Left cardiac atrium (tissue), 4 donors: ENCODE data around the gene HLCS. TPM values are rescaled to one million over a fixed set of nuclear protein-coding genes. Genes with fewer than 3 reads are reported as not detected.
"Not testable (repeated sequence)": the region's sequence is repeated elsewhere in the genome, so short reads cannot be mapped to it uniquely, and the experiment has no call there.

Experiments
- ATAC-seq, 2 donors: fragments of 200-7000 bp; cut with Tn5 transposase; one replicate each; pipeline ENCODE4 v1.9.1; 2020; ENCODE audit warnings: mild to moderate bottlenecking in 2 of 2, moderate library complexity in 2 of 2
- DNase-seq: peaks from one replicate; pipeline ENCODE4 v3.0.0-alpha.2; 2020
- intact Hi-C, 2 donors: fragments of 100-400 bp; cut with DNase I; formaldehyde crosslinking; loops; one replicate each; pipeline versions ENCODE4 v1.14.1 to v1.15.1; 2022 to 2023
- total RNA-seq, 2 donors: library from RNA; stranded (reverse); fragmentation: NEBNext Ultra II Directional; extraction: Animal tissue kit (Norgen Biotek cat#: 25700); gene quantifications; one replicate each; pipeline ENCODE4 v1.2.1, GENCODE V29; 2021
- donor health status: DM: no; HTN: yes; CAD: no.
- donor health status: DM: no; HTN: yes; CAD: no; lungs with severe emphysema.
- donor health status: DM: yes; HTN: yes; CAD: no.
- donor health status: Dilated cardiomyopathy.

HLCS gene
- total RNA-seq, 2 donors from 2014 or later = 8.3 to 8.9 TPM

DNA sequence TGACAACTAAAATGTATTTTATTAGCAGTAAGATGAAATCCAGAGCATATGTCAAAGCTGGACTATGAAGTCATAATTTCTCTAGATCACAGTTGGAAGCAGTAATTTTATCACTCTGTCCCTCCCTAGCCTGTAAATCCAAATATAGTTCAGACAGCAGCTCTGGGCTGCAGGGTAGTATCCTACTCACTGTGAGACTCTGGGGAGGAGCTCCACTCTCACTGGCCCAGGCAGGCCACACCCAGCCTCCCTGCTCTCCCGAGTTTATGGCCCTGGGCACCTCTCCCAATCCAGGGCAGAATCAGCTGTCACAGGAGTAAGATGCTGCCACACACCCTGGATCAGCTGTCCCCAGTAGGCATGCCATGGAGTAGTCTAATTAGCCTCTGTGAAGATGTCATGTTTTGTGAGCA lies 131.1 kb downstream of the HLCS start:
- DNase-seq = no peak
- ATAC-seq = peak; percentile 84 to 87
- intact Hi-C loops = no loop called here

- DNase-seq = no peak
These were observed 132.3 kb downstream of the HLCS start for GRCh38 chr21:36834192-36834591.

DNA sequence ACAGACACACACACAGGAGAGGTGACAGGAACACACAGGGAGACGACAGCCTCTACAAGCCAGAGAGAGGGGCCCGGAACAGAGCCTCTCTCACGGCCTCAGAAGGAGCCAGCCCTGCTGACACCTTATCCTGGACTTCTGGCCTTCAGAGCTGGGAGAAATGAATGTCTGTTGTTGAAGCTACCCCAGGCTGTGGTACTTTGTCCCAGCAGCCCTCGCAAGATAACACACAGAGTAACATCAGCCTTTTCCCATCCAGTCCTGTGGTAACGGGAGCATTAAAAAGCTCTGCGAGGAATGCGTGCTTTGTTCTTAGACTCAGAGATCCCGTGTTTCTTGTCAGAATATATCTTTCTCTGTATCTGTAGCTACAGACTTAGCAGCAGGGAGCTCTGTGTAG lies 136.4 kb downstream of the HLCS start:
- ATAC-seq (no peak), DNase-seq (no peak)
- intact Hi-C loops = no loop called here

More at GRCh38 chr21:36834192-36834591, 132.3 kb downstream of the HLCS start:
- intact Hi-C loops = no loop called here
- no peak for ATAC-seq

DNA sequence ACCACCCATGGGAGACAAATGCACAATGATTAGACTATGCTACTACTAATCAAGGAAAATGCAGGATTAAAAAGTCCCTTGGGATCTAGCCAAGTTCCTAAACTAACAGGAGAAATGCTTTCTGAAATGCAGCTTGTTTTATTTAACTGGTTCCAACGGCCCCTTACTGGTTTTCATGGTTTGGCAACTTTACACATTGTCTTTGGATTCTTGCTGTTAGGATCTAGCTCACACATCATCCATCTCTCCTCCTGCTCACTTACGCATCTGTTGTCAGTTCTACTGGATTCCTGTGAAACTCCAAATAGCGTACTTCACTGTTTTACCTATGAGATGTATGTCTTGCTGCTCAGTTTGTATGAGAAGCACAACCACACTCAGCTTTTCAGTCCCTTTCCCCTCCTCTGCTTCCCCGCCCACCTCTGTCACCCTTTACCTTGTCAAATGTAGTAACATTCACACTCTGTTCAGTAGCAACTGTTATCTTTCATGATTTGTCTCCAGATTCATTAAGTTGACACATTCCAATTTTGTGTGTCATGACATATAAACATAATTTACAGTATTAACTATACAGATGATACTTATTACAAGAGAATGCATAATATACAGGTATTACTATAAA lies 137.5 kb downstream of the HLCS start:
- no peak for ATAC-seq
- intact Hi-C loops = no loop called here
- DNase-seq = no peak

DNA sequence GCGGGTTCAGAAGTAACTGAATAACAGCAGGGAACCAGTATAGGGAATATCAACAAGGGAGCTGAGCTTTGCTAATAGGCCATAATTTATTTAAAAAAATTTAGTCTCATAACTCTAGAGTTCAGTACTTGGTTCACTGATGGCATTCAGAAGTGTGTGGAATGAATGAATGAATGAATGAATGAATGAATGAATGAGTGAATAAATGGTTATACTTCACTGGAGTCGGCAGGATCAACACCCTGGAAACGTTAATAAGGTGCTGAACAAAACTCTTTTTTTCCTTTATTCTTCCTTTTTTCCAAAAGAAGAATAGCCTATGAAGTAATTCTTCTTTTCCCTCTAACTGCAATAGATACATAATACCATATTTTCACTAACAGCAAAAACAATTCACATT lies 138.3 kb downstream of the HLCS start:
- no peak for ATAC-seq
- no peak for DNase-seq

DNA sequence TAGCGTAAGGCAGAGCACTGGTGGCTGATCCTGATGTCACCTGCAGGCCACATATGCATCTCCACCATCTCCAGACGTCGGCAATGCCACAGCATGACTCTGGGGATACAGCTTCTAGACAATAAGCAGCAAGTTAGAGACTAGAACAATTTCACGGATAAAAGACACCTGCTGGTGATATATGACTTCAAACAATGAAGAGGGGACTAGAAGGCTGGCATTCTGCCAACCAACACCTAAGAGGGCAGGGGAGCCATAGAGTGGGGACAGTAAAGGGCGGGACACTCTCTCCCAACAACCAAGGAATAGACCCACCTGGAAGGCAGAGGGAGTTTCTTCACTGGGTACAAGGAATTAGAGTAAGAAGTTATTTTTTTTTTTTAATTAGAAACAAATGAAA lies 140.8 kb downstream of the HLCS start:
- no peak for DNase-seq
- intact Hi-C loops = no loop called here
- ATAC-seq = no peak

More for the DNA sequence above, 138.3 kb downstream of the HLCS start:
- intact Hi-C loops = no loop called here

DNA sequence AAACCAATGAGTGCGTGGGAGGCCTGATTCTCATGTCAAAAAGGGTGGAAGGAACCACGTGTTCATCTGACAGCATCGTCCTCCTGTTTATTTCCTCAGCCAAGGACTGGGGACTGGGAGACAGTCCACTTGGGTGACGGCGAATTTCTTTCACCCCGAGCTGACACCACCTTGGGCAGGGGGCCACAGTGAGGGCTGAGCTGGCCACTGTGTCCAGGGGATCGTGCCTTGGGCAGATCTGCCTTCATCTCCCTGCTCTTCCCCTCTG lies 145.5 kb downstream of the HLCS start:
- intact Hi-C loops = no loop called here
- no peak for ATAC-seq
- DNase-seq = no peak

GRCh38 chr21:36820176-36821031 lies 146.1 kb downstream of the HLCS start:
- ATAC-seq = peak in 1 of 2 donors; percentile 19
- intact Hi-C loops = no loop called here
- no peak for DNase-seq

- ATAC-seq = no peak
- intact Hi-C loops = no loop called here
- DNase-seq = no peak
These were observed 148.6 kb downstream of the HLCS start for GRCh38 chr21:36817732-36818450.

- DNase-seq (no peak), ATAC-seq (no peak)
- intact Hi-C loops = no loop called here
These were observed 149.8 kb downstream of the HLCS start for GRCh38 chr21:36816561-36817130.

GRCh38 chr21:36816026-36816425 lies 150.4 kb downstream of the HLCS start:
- ATAC-seq, DNase-seq, intact Hi-C loops: not testable (repeated sequence)

- DNase-seq (no peak), ATAC-seq (no peak)
- intact Hi-C loops = no loop called here
These were observed 151.2 kb downstream of the HLCS start for GRCh38 chr21:36815284-36815683.

GRCh38 chr21:36813052-36813451 lies 153.4 kb downstream of the HLCS start:
- intact Hi-C loops = no loop called here
- ATAC-seq (no peak), DNase-seq (no peak)

DNA sequence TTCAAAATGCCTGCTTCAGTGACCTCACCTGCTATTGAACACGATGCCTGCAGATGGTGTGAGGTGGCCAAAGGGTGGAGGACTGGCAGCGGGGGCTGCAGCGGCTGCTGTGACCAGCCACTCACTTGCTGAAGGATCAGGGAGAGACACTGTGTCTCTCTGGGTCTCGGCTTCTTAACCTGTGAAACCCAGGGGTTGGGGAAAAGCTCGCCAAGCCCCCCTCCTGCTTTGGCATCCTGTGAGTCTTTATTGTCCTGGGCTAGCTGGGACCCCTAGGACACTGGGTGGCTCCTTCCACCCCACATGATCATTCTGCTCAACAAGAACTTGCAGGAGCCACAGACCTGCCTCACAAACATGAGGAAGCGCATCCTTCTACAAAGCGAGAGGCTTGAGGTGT lies 154.7 kb downstream of the HLCS start:
- intact Hi-C loops = no loop called here
- DNase-seq = no peak
- no peak for ATAC-seq

DNA sequence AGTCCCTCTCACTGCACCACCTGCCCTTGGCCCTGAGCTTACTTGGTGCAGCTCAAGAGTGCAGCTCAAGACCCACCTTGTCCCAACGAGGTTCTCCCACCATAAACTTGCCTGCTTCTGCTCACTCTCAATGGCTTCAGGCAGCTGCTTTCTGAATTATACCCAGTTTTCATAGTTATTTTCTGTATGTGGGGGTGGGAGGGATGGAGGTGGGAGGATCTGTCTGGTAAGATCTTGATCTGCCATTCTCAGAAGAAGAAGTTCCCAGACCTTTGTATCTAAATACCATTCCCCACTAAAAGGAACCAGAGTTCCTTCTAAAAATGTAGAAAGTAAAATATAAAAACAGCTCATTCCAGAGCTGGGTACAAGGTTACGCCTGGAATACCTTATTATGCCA lies 156.0 kb downstream of the HLCS start:
- intact Hi-C loops = no loop called here

DNA sequence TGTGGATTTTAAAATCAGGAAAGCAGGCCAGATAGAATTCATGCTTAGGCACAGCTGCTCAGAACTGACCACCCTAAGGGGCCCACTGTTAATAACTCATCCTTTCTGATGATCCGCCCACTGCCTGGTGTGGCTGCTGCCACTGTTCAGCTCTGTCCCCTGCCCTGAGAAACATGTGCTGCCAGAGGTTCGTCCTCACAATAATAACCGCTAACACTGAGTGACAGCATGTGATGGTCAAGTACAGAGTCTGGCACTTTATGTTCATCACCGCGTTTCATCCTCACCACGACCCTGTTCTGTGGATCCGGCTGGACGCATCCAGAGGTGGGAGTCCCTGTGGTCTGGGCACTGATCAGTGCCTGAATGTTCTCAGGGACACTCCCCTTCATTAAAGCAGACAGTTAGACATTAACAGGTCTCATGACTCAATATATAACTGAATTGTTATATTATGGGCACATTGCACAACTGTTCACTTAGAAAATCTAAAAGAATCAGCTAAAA lies 159.0 kb downstream of the HLCS start:
- no peak for DNase-seq
- no peak for ATAC-seq

More for the DNA sequence above, 156.0 kb downstream of the HLCS start:
- DNase-seq (no peak), ATAC-seq (no peak)

GRCh38 chr21:36806103-36806502 lies 160.4 kb downstream of the HLCS start:
- DNase-seq = no peak
- intact Hi-C loops = no loop called here
- peak in 1 of 2 donors; percentile 44 for ATAC-seq

More for the DNA sequence above, 159.0 kb downstream of the HLCS start:
- intact Hi-C loops = no loop called here

DNA sequence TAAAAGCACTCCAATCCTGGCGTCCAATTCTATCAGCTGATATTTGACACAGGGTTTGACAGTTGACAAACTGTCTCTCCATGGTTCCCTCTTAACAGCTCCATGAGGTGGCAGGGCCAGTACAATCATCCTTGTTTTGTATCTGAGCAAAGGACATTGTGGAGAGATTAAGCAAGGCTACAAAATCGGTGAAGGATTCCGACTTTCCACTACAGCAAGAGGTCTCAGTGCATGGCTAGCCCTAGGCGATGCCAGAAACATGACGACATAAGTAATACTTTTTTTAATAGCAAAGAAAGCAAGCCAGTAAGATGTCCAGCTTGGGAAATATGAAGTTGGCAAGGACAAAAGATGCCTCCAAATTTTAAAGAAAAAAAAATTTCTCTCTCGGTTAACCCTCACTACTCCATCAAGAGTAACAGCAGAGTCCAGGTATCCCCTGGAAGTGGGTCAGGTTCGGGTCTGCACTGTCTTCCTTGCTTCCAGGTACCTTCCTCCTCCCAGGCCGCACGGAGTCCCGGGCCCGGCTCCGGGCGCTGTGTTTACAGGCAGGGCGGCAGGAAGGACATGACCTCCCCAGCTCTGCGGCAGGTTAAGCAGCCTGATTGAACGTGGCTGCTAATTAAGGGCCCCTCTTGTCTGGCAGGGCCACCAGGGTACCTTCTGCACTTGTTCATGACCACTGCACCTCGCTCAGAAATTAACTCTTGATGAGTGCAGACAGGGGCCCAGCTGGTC lies 161.4 kb downstream of the HLCS start:
- intact Hi-C loops = no loop called here
- ATAC-seq (peak in 1 of 2 donors; percentile 70), DNase-seq (no peak)

- DNase-seq (no peak), ATAC-seq (no peak)
- intact Hi-C loops = no loop called here
These were observed 162.5 kb downstream of the HLCS start for GRCh38 chr21:36803816-36804439.
